SK-N-SH (cell line): ENCODE data around the gene KIF16B. TPM values are rescaled to one million over a fixed set of nuclear protein-coding genes. Genes with fewer than 3 reads are reported as not detected.

ENCODE experiments used
- CTCF ChIA-PET: fragments of 300-600, 350-600 bp; formaldehyde crosslinking; extraction: SDS; loops from one replicate; lab custom pipeline; 2021; lab: Yijun Ruan, JAX
- POLR2A ChIA-PET: fragments of 350-600 bp; sonication (Branson Sonifier 250); formaldehyde crosslinking; extraction: SDS; loops from one replicate; lab custom pipeline; 2020; ENCODE audit warnings: antibody characterized with exemption, inconsistent platforms; lab: Yijun Ruan, JAX
- DNase-seq: peaks from one replicate; pipeline ENCODE4 v3.0.0; 2012
- H2AFZ ChIP-seq: fragments of 200-600 bp; sonication (generic); 2 replicates; pipeline ENCODE4 v1.8.1; 2016; ENCODE audit warnings: antibody characterized with exemption, mild to moderate bottlenecking, low read depth
- H3F3A ChIP-seq: fragments of 200-600 bp; sonication (generic); replicated peaks from 2 replicates; pipeline ENCODE3; 2016; ENCODE audit warnings: antibody characterized with exemption, mild to moderate bottlenecking; ENCODE audit not compliant: insufficient read depth
- H3K27ac ChIP-seq, 2 experiments: fragments of 200-500 bp in 1 of 2; fragments of 200-600 bp in 1 of 2; sonication (Bioruptor generic) in 1 of 2; sonication (generic), shearing (Covaris generic) in 1 of 2; 2 replicates each; pipeline versions ENCODE4 v1.5.1 to v1.6.1; 2014 to 2016; ENCODE audit warnings: low read depth in 2 of 2, inconsistent platforms in 1 of 2, low read length in 1 of 2, mild to moderate bottlenecking in 1 of 2, mixed read lengths in 1 of 2
- H3K27me3 ChIP-seq: fragments of 200-600 bp; sonication (generic), shearing (Covaris generic); 2 replicates; pipeline ENCODE4 v1.6.1; 2016; ENCODE audit warnings: mixed run types; ENCODE audit not compliant: insufficient read depth
- H3K36me3 ChIP-seq, 2 experiments: fragments of 200-500 bp in 1 of 2; fragments of 200-600 bp in 1 of 2; sonication (Bioruptor generic) in 1 of 2; sonication (generic) in 1 of 2; replicated peaks in 1 of 2; 2 replicates each; pipeline versions ENCODE3 to v1.5.1; 2014 to 2016; ENCODE audit warnings: low read length in 1 of 2, mild to moderate bottlenecking in 1 of 2; ENCODE audit not compliant: insufficient read depth in 2 of 2, control insufficient read depth in 1 of 2
- H3K4me1 ChIP-seq, 2 experiments: fragments of 200-500 bp in 1 of 2; fragments of 200-600 bp in 1 of 2; sonication (Bioruptor generic) in 1 of 2; sonication (generic), shearing (Covaris generic) in 1 of 2; 2 replicates each; pipeline versions ENCODE4 v1.5.1 to v1.6.1; 2014 to 2016; ENCODE audit warnings: low read depth in 1 of 2, low read length in 1 of 2, mixed run types in 1 of 2; ENCODE audit not compliant: insufficient read depth in 2 of 2, control insufficient read depth in 1 of 2
- H3K4me2 ChIP-seq: fragments of 200-600 bp; sonication (generic), shearing (Covaris generic); 2 replicates; pipeline ENCODE4 v1.6.1; 2017; ENCODE audit warnings: mixed run types
- H3K4me3 ChIP-seq, 2 experiments: fragments of 200-500 bp in 1 of 2; fragments of 200-600 bp in 1 of 2; sonication (Bioruptor generic) in 1 of 2; sonication (generic), shearing (Covaris generic) in 1 of 2; 2 replicates each; pipeline versions ENCODE4 v1.5.1 to v1.8.1; 2014 to 2016; ENCODE audit warnings: low read depth in 2 of 2, inconsistent platforms in 1 of 2, low read length in 1 of 2, mild to moderate bottlenecking in 1 of 2, mixed read lengths in 1 of 2, moderate library complexity in 1 of 2
- H3K79me2 ChIP-seq: fragments of 200-600 bp; sonication (generic); 2 replicates; pipeline ENCODE4 v1.8.1; 2017; ENCODE audit warnings: mild to moderate bottlenecking; ENCODE audit not compliant: insufficient read depth
- H3K9ac ChIP-seq: fragments of 200-600 bp; sonication (generic); 2 replicates; pipeline ENCODE4 v1.6.1; 2017; ENCODE audit warnings: mixed run types
- H3K9me2 ChIP-seq: fragments of 200-600 bp; sonication (generic); 2 replicates; pipeline ENCODE4 v1.6.1; 2017; ENCODE audit warnings: mixed run types
- H3K9me3 ChIP-seq: fragments of 200-600 bp; sonication (generic); 2 replicates; pipeline ENCODE4 v1.6.1; 2017; ENCODE audit warnings: mixed run types, mild to moderate bottlenecking, moderate library complexity
- H4K20me1 ChIP-seq: fragments of 200-600 bp; sonication (generic); 2 replicates; pipeline ENCODE4 v1.6.1; 2017; ENCODE audit warnings: mild to moderate bottlenecking, mixed run types; ENCODE audit not compliant: insufficient read depth
- CHD2 ChIP-seq: fragments of 150-350 bp; IDR thresholded peaks from 2 replicates; pipeline ENCODE4 v1.6.1; 2018; ENCODE audit warnings: low read length; ENCODE audit not compliant: partially characterized antibody
- CTCF ChIP-seq: fragments of 200-600 bp; sonication (generic); IDR thresholded peaks from 2 replicates; pipeline ENCODE4 v1.6.1; 2017; ENCODE audit warnings: antibody characterized with exemption, mild to moderate bottlenecking, moderate library complexity
- ELF1 ChIP-seq: IDR thresholded peaks from 2 replicates; pipeline ENCODE4 v1.4.0; 2012
- EP300 ChIP-seq, 2 experiments: IDR thresholded peaks; 2 replicates each; pipeline versions ENCODE4 v1.4.0 to v1.6.1; 2012; ENCODE audit warnings: borderline replicate concordance in 1 of 2, low read depth in 1 of 2, low read length in 1 of 2
- FOSL2 ChIP-seq: IDR thresholded peaks from 2 replicates; pipeline ENCODE4 v1.4.0; 2012; ENCODE audit warnings: low read depth, mild to moderate bottlenecking, moderate library complexity, borderline replicate concordance
- FOXJ3 ChIP-seq: sonication (generic); formaldehyde crosslinking; IDR thresholded peaks from 2 replicates; pipeline ENCODE4 v1.5.1; 2020; ENCODE audit warnings: mild to moderate bottlenecking, missing genetic modification reagents
- IRF3 ChIP-seq: fragments of 150-350 bp; IDR thresholded peaks from 2 replicates; pipeline ENCODE4 v1.6.1; 2016; ENCODE audit warnings: mild to moderate bottlenecking, low read depth, low read length
- MXI1 ChIP-seq: IDR thresholded peaks from 2 replicates; pipeline ENCODE4 v1.6.1; 2012; ENCODE audit warnings: mild to moderate bottlenecking, low read depth, low read length, improper control_type of control experiment
- NFIC ChIP-seq: IDR thresholded peaks from 2 replicates; pipeline ENCODE4 v1.4.0; 2012; ENCODE audit warnings: borderline replicate concordance
- NRF1 ChIP-seq: IDR thresholded peaks from 2 replicates; pipeline ENCODE4 v1.6.1; 2012; ENCODE audit warnings: low read depth, mild to moderate bottlenecking, low read length
- POLR2AphosphoS5 ChIP-seq: IDR thresholded peaks from 2 replicates; pipeline ENCODE4 v1.6.1; 2012; ENCODE audit warnings: low read depth, low read length
- RAD21 ChIP-seq: IDR thresholded peaks from 2 replicates; pipeline ENCODE4 v1.6.1; 2012; ENCODE audit warnings: mild to moderate bottlenecking, low read length
- REST ChIP-seq: IDR thresholded peaks from 2 replicates; pipeline ENCODE4 v1.6.1; 2012; ENCODE audit warnings: mild to moderate bottlenecking, low read depth, low read length, moderate library complexity
- RFX5 ChIP-seq: IDR thresholded peaks from 2 replicates; pipeline ENCODE4 v1.6.1; 2012; ENCODE audit warnings: mild to moderate bottlenecking, improper control_type of control experiment, low read length
- SMC3 ChIP-seq: IDR thresholded peaks from 2 replicates; pipeline ENCODE4 v1.6.1; 2012; ENCODE audit warnings: low read depth, low read length, improper control_type of control experiment
- TAF1 ChIP-seq: IDR thresholded peaks from 2 replicates; pipeline ENCODE4 v1.6.1; 2012; ENCODE audit warnings: low read depth, mild to moderate bottlenecking, low read length, moderate library complexity, borderline replicate concordance
- TCF12 ChIP-seq: IDR thresholded peaks from 2 replicates; pipeline ENCODE4 v1.4.0; 2012
- TEAD4 ChIP-seq: IDR thresholded peaks from 2 replicates; pipeline ENCODE4 v1.4.0; 2012; ENCODE audit warnings: mild to moderate bottlenecking, borderline replicate concordance; ENCODE audit not compliant: insufficient read depth
- USF1 ChIP-seq: IDR thresholded peaks from 2 replicates; pipeline ENCODE4 v1.4.0; 2012; ENCODE audit warnings: low read depth, borderline replicate concordance
- USF2 ChIP-seq: fragments of 150-350 bp; IDR thresholded peaks from 2 replicates; pipeline ENCODE4 v1.6.1; 2017; ENCODE audit warnings: antibody characterized with exemption, low read length, low read depth, borderline replicate concordance
- polyA plus RNA-seq, 3 experiments: library from polyadenylated mRNA; depleted of rRNA; stranded (reverse); fragments of >200 nt; gene quantifications; 2 replicates each; pipeline ENCODE4 v1.2.3, GENCODE V29; 2012

The KIF16B gene
- polyA plus RNA-seq, 1 of the 3 experiments (the other 2 are of a cell fraction): 3.3 TPM

- Histone ChIP-seq H3K9me2 (no peaks in the 10 kb centered on the region), H3K4me2 (no peak overlapping the region), H3K36me3 (no peaks in the 10 kb centered on the region), H3F3A (no peaks in the 10 kb centered on the region), H3K4me3 (no peak overlapping the region), H3K9me3 (no peaks in the 10 kb centered on the region), H3K4me1 (peaks cover 0 to 5% of the 10 kb centered on the region in 2 experiments; a peak in 1 of 4 replicates), H2AFZ (no peak overlapping the region), H3K27me3 (no peaks in the 10 kb centered on the region), H3K9ac (no peak overlapping the region), H3K27ac (no peak overlapping the region), H3K79me2 (no peaks in the 10 kb centered on the region), H4K20me1 (no peaks in the 10 kb centered on the region)
- no peak for TF ChIP-seq USF1
- TF ChIP-seq NFIC: no peak
- no peak for TF ChIP-seq FOSL2
- no peak for TF ChIP-seq RFX5
- no peak for TF ChIP-seq FOXJ3 (CRISPR knock-in tag)
- no peak for TF ChIP-seq SMC3
- no peak for TF ChIP-seq MXI1
- no peak for TF ChIP-seq CHD2
- TF ChIP-seq USF2: no peak
- no peak for TF ChIP-seq ELF1
- TF ChIP-seq EP300 (IDR thresholded peaks at IDR 0.05; ENCODE audit: borderline replicate concordance in 1 of 2, low read depth in 1 of 2, low read length in 1 of 2): no peak
- no peak for TF ChIP-seq REST
- TF ChIP-seq TEAD4: no peak
- TF ChIP-seq RAD21: no peak
- no peak for TF ChIP-seq TCF12
- TF ChIP-seq CTCF: no peak
- no peak for TF ChIP-seq TAF1
- no peak for TF ChIP-seq NRF1
- no peak for TF ChIP-seq IRF3
- TF ChIP-seq POLR2AphosphoS5: no peak
- DNase-seq: no peak
- CTCF ChIA-PET: interaction anchor here (1.0 kb wide), 1 partner anchor 54 kb away, joined by 3 read pairs; no protein-coding TSS in a partner anchor
- POLR2A ChIA-PET: no interaction called here
Measured at GRCh38 chr20:16555754-16556153, 17.5 kb downstream of the KIF16B start.
